Astrocyte of the cerebellum (primary cell): Measurements from ENCODE around the gene CRYBA2.

Experiments
- DNase-seq: peaks from one replicate; pipeline ENCODE4 v3.0.0-alpha.2; 2011; ENCODE audit warnings: low read depth
- H3K4me3 ChIP-seq: 2 replicates; pipeline ENCODE4 v1.5.1; 2011; ENCODE audit warnings: mild to moderate bottlenecking, low read depth, low read length, moderate library complexity
- CTCF ChIP-seq: IDR thresholded peaks from 2 replicates; pipeline ENCODE4 v1.5.1; 2012; ENCODE audit warnings: low read length, low read depth, moderate library complexity, mild to moderate bottlenecking; ENCODE audit errors: missing control alignments
- in situ Hi-C: cut with HindIII; loops from 2 replicates; pipeline ENCODE4 v1.10.0; 2017; ENCODE audit warnings: low sequenced_read_pairs

CRYBA2 gene

GRCh38 chr2:219028996-219029828 is 36.0 kb upstream of the CRYBA2 start:
- H3K4me3 ChIP-seq: no peak overlapping the region
- in situ Hi-C loops: no loop called here
- no peak for DNase-seq
- TF ChIP-seq CTCF: no peak

GRCh38 chr2:219028141-219028540 is 34.9 kb upstream of the CRYBA2 start:
- TF ChIP-seq CTCF: no peak
- in situ Hi-C loops: no loop called here
- no peak overlapping the region for H3K4me3 ChIP-seq
- DNase-seq: no peak

GRCh38 chr2:219027511-219028055 is 34.4 kb upstream of the CRYBA2 start:
- H3K4me3 ChIP-seq: no peak overlapping the region
- TF ChIP-seq CTCF: no peak
- in situ Hi-C loops: no loop called here
- DNase-seq: no peak

- DNase-seq: no peak
- no peak for TF ChIP-seq CTCF
- no peak overlapping the region for H3K4me3 ChIP-seq
- in situ Hi-C loops: no loop called here
Measured at GRCh38 chr2:219026946-219027345, 33.7 kb upstream of the CRYBA2 start.

- H3K4me3 ChIP-seq: no peak overlapping the region
- in situ Hi-C loops: no loop called here
- TF ChIP-seq CTCF: no peak
- no peak for DNase-seq
Measured at GRCh38 chr2:219025637-219026585, 32.7 kb upstream of the CRYBA2 start.

- in situ Hi-C loops: no loop called here
- DNase-seq: no peak
- no peak overlapping the region for H3K4me3 ChIP-seq
- no peak for TF ChIP-seq CTCF
Measured at GRCh38 chr2:219024059-219024458, 30.8 kb upstream of the CRYBA2 start.
